Femur (tissue), 1 donor: ENCODE data around the gene TNFRSF25.

ENCODE experiments used
- DNase-seq: peaks from one replicate; pipeline ENCODE4 v3.0.0-alpha.2; 2017

Gene TNFRSF25

GRCh38 chr1:6466023-6466422 lies at the start of gene TNFRSF25:
TNFRSF25 (minus strand) TSS chr1:6466173; CDS start chr1:6466107, 66 bp downstream.
- no peak for DNase-seq

- DNase-seq: no peak
These were observed 49.8 kb upstream of the TNFRSF25 start for GRCh38 chr1:6515771-6516170.

- no peak for DNase-seq
These were observed 47.4 kb upstream of the TNFRSF25 start for GRCh38 chr1:6513320-6513801.

GRCh38 chr1:6512908-6513280 lies 46.9 kb upstream of the TNFRSF25 start:
- no peak for DNase-seq

- no peak for DNase-seq
These were observed 46.4 kb upstream of the TNFRSF25 start for GRCh38 chr1:6512245-6512907.

GRCh38 chr1:6511561-6512244 lies 45.7 kb upstream of the TNFRSF25 start:
- DNase-seq: no peak

- DNase-seq: no peak
These were observed 45.1 kb upstream of the TNFRSF25 start for GRCh38 chr1:6511056-6511455.

- DNase-seq: no peak
These were observed 44.5 kb upstream of the TNFRSF25 start for GRCh38 chr1:6510493-6510892.

GRCh38 chr1:6509919-6510291 lies 43.9 kb upstream of the TNFRSF25 start:
- no peak for DNase-seq

GRCh38 chr1:6509220-6509918 lies 43.4 kb upstream of the TNFRSF25 start:
- no peak for DNase-seq

GRCh38 chr1:6508816-6509189 lies 42.8 kb upstream of the TNFRSF25 start:
- DNase-seq: no peak

- DNase-seq: no peak
These were observed 42.3 kb upstream of the TNFRSF25 start for GRCh38 chr1:6508154-6508815.

- no peak for DNase-seq
These were observed 41.5 kb upstream of the TNFRSF25 start for GRCh38 chr1:6507461-6507911.

GRCh38 chr1:6507037-6507428 lies 41.1 kb upstream of the TNFRSF25 start:
- no peak for DNase-seq

GRCh38 chr1:6506210-6507036 lies 40.5 kb upstream of the TNFRSF25 start:
- no peak for DNase-seq

- no peak for DNase-seq
These were observed 39.6 kb upstream of the TNFRSF25 start for GRCh38 chr1:6505367-6506209.

GRCh38 chr1:6504887-6505286 lies 38.9 kb upstream of the TNFRSF25 start:
- no peak for DNase-seq

GRCh38 chr1:6503884-6504602 lies 38.1 kb upstream of the TNFRSF25 start:
- no peak for DNase-seq

- DNase-seq: peak; percentile 91
These were observed 36.3 kb upstream of the TNFRSF25 start for GRCh38 chr1:6502000-6502891.
